ENCODE results near the gene ADAM22.

Gene ADAM22

DNA sequence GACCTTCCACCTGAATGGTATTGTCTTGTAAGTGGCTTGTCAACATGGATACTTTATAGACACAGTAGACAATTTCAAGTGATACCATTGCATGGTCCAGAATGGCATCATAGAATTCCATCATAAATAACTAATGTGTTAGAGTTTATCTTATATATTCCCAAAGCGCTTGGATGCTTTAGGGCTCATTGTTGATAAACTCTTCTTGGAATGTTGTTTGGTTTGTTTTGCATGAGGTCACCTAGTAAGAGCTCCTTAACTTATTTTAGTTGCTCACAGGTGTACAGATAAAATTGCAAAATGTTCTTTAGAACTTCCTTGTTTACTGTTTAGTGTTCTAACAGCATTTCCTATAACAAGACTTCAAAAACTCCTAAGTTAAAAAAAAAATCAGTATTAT is 249.0 kb downstream of the ADAM22 start:
- TF ChIP-seq, protein P1, sequence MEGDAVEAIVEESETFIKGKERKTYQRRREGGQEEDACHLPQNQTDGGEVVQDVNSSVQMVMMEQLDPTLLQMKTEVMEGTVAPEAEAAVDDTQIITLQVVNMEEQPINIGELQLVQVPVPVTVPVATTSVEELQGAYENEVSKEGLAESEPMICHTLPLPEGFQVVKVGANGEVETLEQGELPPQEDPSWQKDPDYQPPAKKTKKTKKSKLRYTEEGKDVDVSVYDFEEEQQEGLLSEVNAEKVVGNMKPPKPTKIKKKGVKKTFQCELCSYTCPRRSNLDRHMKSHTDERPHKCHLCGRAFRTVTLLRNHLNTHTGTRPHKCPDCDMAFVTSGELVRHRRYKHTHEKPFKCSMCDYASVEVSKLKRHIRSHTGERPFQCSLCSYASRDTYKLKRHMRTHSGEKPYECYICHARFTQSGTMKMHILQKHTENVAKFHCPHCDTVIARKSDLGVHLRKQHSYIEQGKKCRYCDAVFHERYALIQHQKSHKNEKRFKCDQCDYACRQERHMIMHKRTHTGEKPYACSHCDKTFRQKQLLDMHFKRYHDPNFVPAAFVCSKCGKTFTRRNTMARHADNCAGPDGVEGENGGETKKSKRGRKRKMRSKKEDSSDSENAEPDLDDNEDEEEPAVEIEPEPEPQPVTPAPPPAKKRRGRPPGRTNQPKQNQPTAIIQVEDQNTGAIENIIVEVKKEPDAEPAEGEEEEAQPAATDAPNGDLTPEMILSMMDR (IDR thresholded peaks at IDR 0.05; ENCODE audit: poor library complexity, severe bottlenecking), result no peak
- peaks cover 13% of the 10 kb centered on the region for H3K4me1 ChIP-seq (ENCODE audit: insufficient read depth, poor library complexity, severe bottlenecking)

DNA sequence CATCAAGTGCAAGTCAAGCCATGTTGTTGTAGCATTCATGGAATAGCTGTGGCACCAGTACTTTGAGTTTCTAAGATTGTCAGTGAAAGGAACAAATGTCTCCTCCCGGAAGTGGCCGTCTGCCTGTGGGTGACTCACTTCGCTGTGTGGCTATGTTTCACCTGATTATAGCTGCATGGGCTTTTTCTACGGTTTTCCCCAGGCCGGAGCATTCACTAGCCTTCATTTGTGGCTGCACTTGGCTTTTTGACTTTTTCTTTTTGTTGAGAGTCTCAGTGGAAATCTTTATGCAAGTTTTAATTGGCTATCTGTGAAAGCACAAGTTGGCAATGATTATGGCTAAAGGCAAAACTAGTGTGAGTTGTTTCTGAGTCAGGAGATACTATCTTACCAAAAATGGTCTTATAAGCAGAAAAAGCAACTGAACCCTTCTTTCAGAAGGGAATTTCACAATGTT is 250.8 kb downstream of the ADAM22 start:
- Histone ChIP-seq H3K4me1 (ENCODE audit: insufficient read depth, poor library complexity, severe bottlenecking) (peaks cover 13% of the 10 kb centered on the region), H3K27ac (ENCODE audit: poor library complexity, severe bottlenecking) (peak overlapping the region; percentile 70), H3K27me3 (ENCODE audit: insufficient read depth, poor library complexity, severe bottlenecking) (no peaks in the 10 kb centered on the region), H3K36me3 (ENCODE audit: low read depth) (no peaks in the 10 kb centered on the region), H3K9me3 (ENCODE audit: severe bottlenecking) (no peaks in the 10 kb centered on the region), H3K4me3 (ENCODE audit: severe bottlenecking) (no peak overlapping the region)
- TF ChIP-seq, protein P1 (IDR thresholded peaks at IDR 0.05; ENCODE audit: poor library complexity, severe bottlenecking), result no peak
- DNase-seq (ENCODE audit: low spot score) (peak; percentile 49), ATAC-seq (ENCODE audit: low read depth) (peak; percentile 91)

More for the DNA sequence above, 249.0 kb downstream of the ADAM22 start:
- no peak overlapping the region for H3K4me3 ChIP-seq (ENCODE audit: severe bottlenecking)
- H3K27me3 ChIP-seq (ENCODE audit: insufficient read depth, poor library complexity, severe bottlenecking), result no peaks in the 10 kb centered on the region
- H3K9me3 ChIP-seq (ENCODE audit: severe bottlenecking), result no peaks in the 10 kb centered on the region
- no peak overlapping the region for H3K27ac ChIP-seq (ENCODE audit: poor library complexity, severe bottlenecking)
- no peak for DNase-seq (ENCODE audit: low spot score)
- ATAC-seq (ENCODE audit: low read depth), result no peak
- no peaks in the 10 kb centered on the region for H3K36me3 ChIP-seq (ENCODE audit: low read depth)

DNA sequence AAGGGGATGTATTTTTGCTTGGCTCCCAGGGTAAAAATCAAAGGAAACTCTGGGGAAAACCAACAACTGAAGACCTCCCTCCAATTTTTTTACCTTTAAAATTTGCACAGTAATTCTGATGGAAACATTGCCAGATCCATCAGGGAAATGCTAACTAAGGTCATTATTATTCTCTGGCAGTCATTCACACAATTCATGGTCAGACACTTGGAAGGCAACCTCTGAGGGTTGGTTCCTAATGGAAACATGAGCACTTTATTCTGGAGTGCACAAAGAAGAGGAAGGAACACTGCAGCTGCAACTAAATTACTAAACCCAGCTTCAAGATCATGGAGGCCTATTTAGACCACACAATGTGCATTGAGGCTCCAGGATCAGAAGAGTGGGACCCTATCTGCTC is 251.6 kb downstream of the ADAM22 start:
- ATAC-seq (ENCODE audit: low read depth) (no peak), DNase-seq (ENCODE audit: low spot score) (no peak)
- TF ChIP-seq, protein P1 (IDR thresholded peaks at IDR 0.05; ENCODE audit: poor library complexity, severe bottlenecking), result no peak
- Histone ChIP-seq H3K27me3 (ENCODE audit: insufficient read depth, poor library complexity, severe bottlenecking) (no peaks in the 10 kb centered on the region), H3K4me1 (ENCODE audit: insufficient read depth, poor library complexity, severe bottlenecking) (peaks cover 13% of the 10 kb centered on the region), H3K4me3 (ENCODE audit: severe bottlenecking) (no peak overlapping the region), H3K27ac (ENCODE audit: poor library complexity, severe bottlenecking) (peak overlapping the region; percentile 70), H3K36me3 (ENCODE audit: low read depth) (no peaks in the 10 kb centered on the region), H3K9me3 (ENCODE audit: severe bottlenecking) (no peaks in the 10 kb centered on the region)

DNA sequence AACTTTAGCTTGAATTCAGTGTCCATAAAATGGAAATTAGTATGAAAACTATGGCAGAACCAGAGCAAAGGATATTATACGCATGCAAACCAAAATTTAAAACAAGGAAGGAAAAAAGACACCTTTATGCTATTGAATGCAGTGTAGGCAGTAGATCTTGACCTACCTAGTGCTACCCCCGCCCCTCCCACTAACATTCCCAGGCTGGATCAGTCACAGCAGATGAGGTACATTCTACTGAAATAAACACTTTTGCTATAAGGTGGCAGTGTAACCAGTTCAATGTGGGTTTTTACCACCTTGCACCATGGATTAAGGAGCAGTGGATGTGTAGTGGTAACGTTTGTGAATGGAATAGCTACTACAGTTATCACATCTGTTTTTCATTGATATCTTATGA is 257.9 kb downstream of the ADAM22 start:
- Histone ChIP-seq H3K27me3 (ENCODE audit: insufficient read depth, poor library complexity, severe bottlenecking) (no peaks in the 10 kb centered on the region), H3K4me3 (ENCODE audit: severe bottlenecking) (no peak overlapping the region), H3K9me3 (ENCODE audit: severe bottlenecking) (no peaks in the 10 kb centered on the region), H3K27ac (ENCODE audit: poor library complexity, severe bottlenecking) (no peak overlapping the region), H3K36me3 (ENCODE audit: low read depth) (no peaks in the 10 kb centered on the region), H3K4me1 (ENCODE audit: insufficient read depth, poor library complexity, severe bottlenecking) (no peaks in the 10 kb centered on the region)
- no peak for ATAC-seq (ENCODE audit: low read depth)
- DNase-seq (ENCODE audit: low spot score), result no peak
- TF ChIP-seq, protein P1 (IDR thresholded peaks at IDR 0.05; ENCODE audit: poor library complexity, severe bottlenecking), result no peak

DNA sequence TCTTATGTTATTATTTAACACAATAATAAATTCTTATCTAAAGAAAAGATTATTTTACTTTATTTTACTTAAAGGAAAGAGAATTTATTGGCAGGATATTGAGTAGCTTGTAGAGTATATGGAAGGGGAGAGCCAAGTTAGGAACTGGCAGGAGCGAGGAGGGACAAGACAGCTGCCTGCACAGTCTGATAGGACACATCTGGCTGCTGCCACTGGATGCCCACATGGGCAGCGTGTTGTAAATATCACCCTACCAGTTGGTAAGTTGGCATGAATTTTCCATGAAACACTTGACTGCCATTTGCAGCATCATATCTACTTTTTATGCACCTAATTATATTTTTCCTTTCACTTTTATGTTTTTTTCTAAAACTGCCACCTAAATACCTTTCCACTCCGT is 266.2 kb downstream of the ADAM22 start:
- Histone ChIP-seq H3K9me3 (ENCODE audit: severe bottlenecking) (no peaks in the 10 kb centered on the region), H3K27me3 (ENCODE audit: insufficient read depth, poor library complexity, severe bottlenecking) (no peaks in the 10 kb centered on the region), H3K36me3 (ENCODE audit: low read depth) (peaks cover 19% of the 10 kb centered on the region), H3K27ac (ENCODE audit: poor library complexity, severe bottlenecking) (no peak overlapping the region), H3K4me3 (ENCODE audit: severe bottlenecking) (no peak overlapping the region), H3K4me1 (ENCODE audit: insufficient read depth, poor library complexity, severe bottlenecking) (no peaks in the 10 kb centered on the region)
- TF ChIP-seq, protein P1 (IDR thresholded peaks at IDR 0.05; ENCODE audit: poor library complexity, severe bottlenecking), result no peak
- ATAC-seq (ENCODE audit: low read depth) (no peak), DNase-seq (ENCODE audit: low spot score) (no peak)
